Kidney epithelial cell (primary cell): ENCODE measurements around the gene IRGQ. TPM values are rescaled to one million over a fixed set of nuclear protein-coding genes. Genes with fewer than 3 reads are reported as not detected.

Source experiments
- DNase-seq: peaks from one replicate; pipeline ENCODE4 v3.0.0-alpha.2; 2010; ENCODE audit warnings: low read depth
- H3K27me3 ChIP-seq: 2 replicates; pipeline ENCODE4 v1.6.0; 2011; ENCODE audit warnings: low read length; ENCODE audit not compliant: control insufficient read depth, insufficient read depth
- H3K36me3 ChIP-seq: 2 replicates; pipeline ENCODE4 v1.5.1; 2011; ENCODE audit warnings: low read length; ENCODE audit not compliant: control insufficient read depth, insufficient read depth
- H3K4me3 ChIP-seq: 2 replicates; pipeline ENCODE4 v1.5.1; 2011; ENCODE audit warnings: low read depth, mild to moderate bottlenecking, control low read depth, low read length
- CTCF ChIP-seq: IDR thresholded peaks from 2 replicates; pipeline ENCODE4 v1.5.1; 2011; ENCODE audit warnings: mild to moderate bottlenecking, moderate library complexity, low read length, control low read depth, inconsistent platforms; ENCODE audit not compliant: insufficient read depth, poor library complexity, severe bottlenecking
- total RNA-seq: library from RNA; depleted of rRNA; stranded (reverse); fragments of >200 nt; gene quantifications from 2 replicates; pipeline ENCODE4 v1.2.3, GENCODE V29; 2015

The IRGQ gene
- total RNA-seq, 1 donor from 2014 or later: 49.6 TPM

- DNase-seq: no peak
- no peak overlapping the region for H3K4me3 ChIP-seq
- H3K36me3 ChIP-seq: no peaks in the 10 kb centered on the region
- TF ChIP-seq CTCF: no peak
- H3K27me3 ChIP-seq: no peaks in the 10 kb centered on the region
These were observed 32.9 kb upstream of the IRGQ start for GRCh38 chr19:43628646-43629326.

GRCh38 chr19:43626838-43627237 lies 30.9 kb upstream of the IRGQ start:
- no peaks in the 10 kb centered on the region for H3K27me3 ChIP-seq
- no peak overlapping the region for H3K4me3 ChIP-seq
- no peak for DNase-seq
- no peak for TF ChIP-seq CTCF
- H3K36me3 ChIP-seq: no peaks in the 10 kb centered on the region

DNA sequence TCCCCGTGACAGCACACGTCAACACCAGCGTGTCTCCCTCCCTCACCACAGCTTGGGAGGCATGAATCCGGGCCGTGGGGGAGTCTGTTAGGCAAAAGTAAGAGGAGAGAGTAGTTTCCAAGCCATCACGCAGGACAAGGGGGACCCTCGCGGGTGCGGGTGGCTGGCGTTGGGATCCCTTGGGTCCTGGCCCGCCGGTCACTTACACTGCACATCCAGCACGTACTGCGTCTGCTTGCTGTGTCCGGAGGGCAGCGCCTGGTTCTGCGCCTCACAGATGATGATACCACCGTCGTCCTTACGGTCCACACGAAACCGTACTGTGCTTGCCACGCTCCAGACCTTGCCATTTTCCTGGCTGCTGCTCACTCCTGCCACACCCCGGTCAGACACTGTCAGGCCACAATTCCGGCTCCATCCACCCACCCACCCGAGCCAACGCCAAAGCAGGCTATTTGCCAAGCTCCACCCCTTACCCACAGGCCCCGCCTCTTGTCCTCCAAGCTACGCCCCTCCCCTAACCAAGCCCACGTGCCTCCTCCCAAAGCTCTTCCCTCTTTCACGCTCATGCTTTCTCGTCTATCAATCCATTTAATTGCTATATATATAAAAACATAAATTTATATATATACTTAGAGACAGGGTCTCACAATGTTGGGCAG lies 30.1 kb upstream of the IRGQ start:
- Histone ChIP-seq H3K27me3 (no peaks in the 10 kb centered on the region), H3K4me3 (no peak overlapping the region), H3K36me3 (no peaks in the 10 kb centered on the region)
- no peak for TF ChIP-seq CTCF
- no peak for DNase-seq

DNA sequence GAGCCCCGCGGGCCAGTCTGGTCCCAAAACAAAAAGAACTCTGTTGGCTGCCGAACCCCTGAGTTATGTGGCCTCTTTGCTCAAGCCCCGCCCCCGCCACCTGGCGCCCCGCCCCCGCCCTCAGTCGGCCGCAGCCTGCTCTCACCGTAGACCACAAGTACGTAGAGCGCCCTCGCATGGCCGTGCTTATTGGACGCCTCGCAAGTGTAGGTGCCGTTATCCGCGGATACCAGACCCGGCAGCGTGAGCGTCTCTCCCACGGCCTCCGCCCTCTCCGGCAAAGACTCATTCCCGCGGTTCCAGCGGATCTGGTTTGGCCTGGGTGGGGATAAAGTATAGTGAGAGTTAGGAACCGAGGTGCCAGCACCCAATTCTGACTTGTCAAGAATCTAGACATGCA lies 29.0 kb upstream of the IRGQ start:
- no peak for TF ChIP-seq CTCF
- DNase-seq: no peak
- Histone ChIP-seq H3K36me3 (no peaks in the 10 kb centered on the region), H3K27me3 (no peaks in the 10 kb centered on the region), H3K4me3 (no peak overlapping the region)

GRCh38 chr19:43623889-43624670 lies 28.1 kb upstream of the IRGQ start:
- no peak for DNase-seq
- Histone ChIP-seq H3K4me3 (no peak overlapping the region), H3K27me3 (no peaks in the 10 kb centered on the region), H3K36me3 (no peaks in the 10 kb centered on the region)
- TF ChIP-seq CTCF: no peak
